NCI-H460 (cell line): Measurements from ENCODE around the gene NAA25. TPM values are rescaled to one million over a fixed set of nuclear protein-coding genes. Genes with fewer than 3 reads are reported as not detected.

ENCODE experiments used
- DNase-seq: peaks from one replicate; pipeline ENCODE4 v3.0.0-alpha.2; 2016; ENCODE audit warnings: low read depth; ENCODE audit errors: extremely low read depth
- polyA plus RNA-seq: library from polyadenylated mRNA; depleted of rRNA; stranded (reverse); fragments of >200 nt; gene quantifications from 2 replicates; pipeline ENCODE4 v1.2.3, GENCODE V29; 2014; cell fraction: nucleus; rRNA removed
- total RNA-seq: library from RNA; depleted of rRNA; stranded (reverse); fragments of >200 nt; shearing (Covaris generic); gene quantifications from 2 replicates; pipeline ENCODE4 v1.2.3, GENCODE V29; 2014; rRNA removed

NAA25 gene
- total RNA-seq = 33.6 and 42.7 TPM in 2 replicates
- 31.1 and 58.0 TPM in 2 replicates for polyA plus RNA-seq

GRCh38 chr12:112108202-112109079 lies at the start of gene NAA25:
Gene NAA25, minus strand, starts transcription at chr12:112108783. Its CDS starts 10 bp downstream, at chr12:112108773.
- DNase-seq = peak; percentile 85

- DNase-seq = no peak
These were observed 45.3 kb upstream of the NAA25 start for GRCh38 chr12:112153893-112154219.

- no peak for DNase-seq
These were observed 44.8 kb upstream of the NAA25 start for GRCh38 chr12:112153181-112153892.

- no peak for DNase-seq
These were observed 43.4 kb upstream of the NAA25 start for GRCh38 chr12:112151766-112152541.

- DNase-seq = no peak
These were observed 41.0 kb upstream of the NAA25 start for GRCh38 chr12:112149596-112149995.

- no peak for DNase-seq
These were observed 39.5 kb upstream of the NAA25 start for GRCh38 chr12:112148031-112148513.

GRCh38 chr12:112146123-112146522 lies 37.5 kb upstream of the NAA25 start:
- DNase-seq = no peak

- no peak for DNase-seq
These were observed 32.1 kb upstream of the NAA25 start for GRCh38 chr12:112140728-112141127.

- no peak for DNase-seq
These were observed 26.1 kb upstream of the NAA25 start for GRCh38 chr12:112134731-112135130.

- DNase-seq = no peak
These were observed 24.8 kb upstream of the NAA25 start for GRCh38 chr12:112133418-112133817.

- DNase-seq = no peak
These were observed 23.1 kb upstream of the NAA25 start for GRCh38 chr12:112131686-112132085.

- DNase-seq = no peak
These were observed 21.9 kb upstream of the NAA25 start for GRCh38 chr12:112130441-112130998.

GRCh38 chr12:112126911-112127310 lies 18.3 kb upstream of the NAA25 start:
- no peak for DNase-seq

GRCh38 chr12:112126000-112126438 lies 17.4 kb upstream of the NAA25 start:
- DNase-seq = no peak

GRCh38 chr12:112125250-112125999 lies 16.8 kb upstream of the NAA25 start, which contains the start of gene TRAFD1:
Gene TRAFD1, plus strand, starts transcription at chr12:112125560. Its CDS starts 4,963 bp downstream, at chr12:112130523.
- peak; percentile 95 for DNase-seq

GRCh38 chr12:112124918-112125249 lies 16.3 kb upstream of the NAA25 start:
- DNase-seq = no peak

GRCh38 chr12:112122823-112123690 lies 14.5 kb upstream of the NAA25 start:
- DNase-seq = peak; percentile 22

- DNase-seq = no peak
These were observed 13.4 kb upstream of the NAA25 start for GRCh38 chr12:112121780-112122565.
